HepG2 (cell line): Measurements from ENCODE around the gene SFTPB. TPM values are rescaled to one million over a fixed set of nuclear protein-coding genes. Genes with fewer than 3 reads are reported as not detected.

Experiments
- AHDC1 ChIP-seq: sonication (generic); formaldehyde crosslinking; IDR thresholded peaks from 2 replicates; pipeline ENCODE4 v1.5.1; 2020; ENCODE audit warnings: mild to moderate bottlenecking, missing genetic modification reagents, borderline replicate concordance
- ARID5B ChIP-seq: IDR thresholded peaks from 2 replicates; pipeline ENCODE4 v1.4.0; 2020; ENCODE audit warnings: mild to moderate bottlenecking, missing genetic modification reagents
- BCL6 ChIP-seq: IDR thresholded peaks from 2 replicates; pipeline ENCODE4 v1.6.1; 2016; ENCODE audit warnings: missing genetic modification reagents, missing compliant biosample characterization
- FOXA3 ChIP-seq: IDR thresholded peaks from 2 replicates; pipeline ENCODE4 v1.6.1; 2016; ENCODE audit warnings: missing genetic modification reagents, missing compliant biosample characterization
- GATAD2A ChIP-seq: IDR thresholded peaks from 2 replicates; pipeline ENCODE4 v1.6.1; 2016
- KAT2B ChIP-seq: fragments of 150-350 bp; IDR thresholded peaks from 2 replicates; pipeline ENCODE4 v1.6.1; 2014; ENCODE audit warnings: low read depth, low read length, borderline replicate concordance
- NFIC ChIP-seq: IDR thresholded peaks from 2 replicates; pipeline ENCODE4 v1.6.1; 2012; ENCODE audit warnings: mild to moderate bottlenecking, low read length, inconsistent platforms
- SAP130 ChIP-seq: IDR thresholded peaks from 2 replicates; pipeline ENCODE4 v1.6.1; 2016; ENCODE audit warnings: low read depth
- TRIM22 ChIP-seq: fragments of 450-650 bp; IDR thresholded peaks from 2 replicates; pipeline ENCODE4 v1.6.1; 2017
- WIZ ChIP-seq: sonication (generic); formaldehyde crosslinking; IDR thresholded peaks from 2 replicates; pipeline ENCODE4 v1.5.1; 2020; ENCODE audit warnings: mild to moderate bottlenecking, missing genetic modification reagents
- ZNF136 ChIP-seq: sonication (generic); formaldehyde crosslinking; IDR thresholded peaks from 2 replicates; pipeline ENCODE4 v1.8.1; 2022; ENCODE audit warnings: low read depth, mild to moderate bottlenecking, moderate library complexity, missing genetic modification reagents
- ZNF7 ChIP-seq: IDR thresholded peaks from 2 replicates; pipeline ENCODE4 v1.6.1; 2016; ENCODE audit warnings: missing biosample characterization, missing genetic modification reagents
- polyA plus RNA-seq, 8 experiments: library from polyadenylated mRNA; depleted of rRNA in 3 of 8; stranded (reverse) in 7 of 8; unstranded in 1 of 8; fragments of >200 nt; fragmentation: Illumina TruSeq in 4 of 8; extraction: Trizol in 4 of 8; gene quantifications; 2 replicates each; pipeline versions ENCODE4 v1.2.1 to v1.2.3, GENCODE V29; 2011 to 2016; ENCODE audit warnings: low read depth in 4 of 8, missing spikeins in 1 of 8, mixed read lengths in 1 of 8; ENCODE audit not compliant: insufficient read depth in 1 of 8
- total RNA-seq, 5 experiments: library from RNA; depleted of rRNA; stranded (reverse); fragments of >200 nt; fragmentation: Illumina TruSeq; extraction: Trizol; gene quantifications; 2 replicates each; pipeline ENCODE4 v1.2.3, GENCODE V29; 2016; ENCODE audit warnings: low read depth in 1 of 5
- TF ChIP-seq, protein P1 (sequence below): IDR thresholded peaks from 2 replicates; pipeline ENCODE4 v1.6.1; 2016; ENCODE audit warnings: control low read depth
- TF ChIP-seq, protein P2 (sequence below): sonication (generic); formaldehyde crosslinking; conservative IDR thresholded peaks from 2 replicates; pipeline ENCODE4 v1.4.0; 2020; ENCODE audit warnings: missing genetic modification reagents

The SFTPB gene
- total and polyA plus RNA-seq, 2 of the 13 experiments (the other 11 are each of a cell fraction or from before 2014, with no cell fraction given): not detected

DNA sequence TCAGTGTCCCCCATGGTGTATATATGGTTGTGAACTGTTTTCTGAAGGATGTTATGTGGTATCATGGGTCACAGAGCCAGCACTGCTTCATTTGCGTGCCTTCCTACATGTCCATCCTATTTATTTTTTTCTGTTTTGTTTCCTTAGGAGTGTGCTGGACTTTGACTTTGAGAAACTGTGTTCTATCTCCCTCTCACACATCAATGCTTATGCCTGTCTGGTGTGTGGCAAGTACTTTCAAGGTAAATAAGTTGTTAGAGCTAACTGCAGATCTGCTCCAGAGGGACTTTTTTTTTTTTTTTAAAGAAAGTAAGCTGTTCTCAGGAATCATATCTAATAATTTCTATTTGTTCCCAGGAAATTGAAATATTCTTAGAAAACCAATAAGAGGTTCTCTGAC, 46.7 kb downstream of the SFTPB start (continued):
- TF ChIP-seq AHDC1 (CRISPR knock-in tag) (peak; percentile 54; the same call in 1 of the 2 replicates), FOXA3 (peak; percentile 58; the same call in 1 of the 2 replicates), BCL6 (CRISPR knock-in tag) (0 out of 2 replicates have a peak, but pooled peaks have one; percentile 17), WIZ (CRISPR knock-in tag) (no peak), KAT2B (no peak), NFIC (peak; percentile 68; the same call in 1 of the 2 replicates), ZNF136 (CRISPR knock-in tag) (no peak), ZNF7 (peak; percentile 23; the same call in 1 of the 2 replicates), GATAD2A (CRISPR knock-in tag) (peak; percentile 60), TRIM22 (no peak), ARID5B (CRISPR knock-in tag) (peak; percentile 49; the same call in 1 of the 2 replicates), SAP130 (CRISPR knock-in tag) (peak; percentile 47)
- TF ChIP-seq, protein P1, sequence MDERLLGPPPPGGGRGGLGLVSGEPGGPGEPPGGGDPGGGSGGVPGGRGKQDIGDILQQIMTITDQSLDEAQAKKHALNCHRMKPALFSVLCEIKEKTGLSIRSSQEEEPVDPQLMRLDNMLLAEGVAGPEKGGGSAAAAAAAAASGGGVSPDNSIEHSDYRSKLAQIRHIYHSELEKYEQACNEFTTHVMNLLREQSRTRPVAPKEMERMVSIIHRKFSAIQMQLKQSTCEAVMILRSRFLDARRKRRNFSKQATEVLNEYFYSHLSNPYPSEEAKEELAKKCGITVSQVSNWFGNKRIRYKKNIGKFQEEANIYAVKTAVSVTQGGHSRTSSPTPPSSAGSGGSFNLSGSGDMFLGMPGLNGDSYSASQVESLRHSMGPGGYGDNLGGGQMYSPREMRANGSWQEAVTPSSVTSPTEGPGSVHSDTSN: 0 out of 2 replicates have a peak, but pooled peaks have one; percentile 22
- TF ChIP-seq, protein P2, sequence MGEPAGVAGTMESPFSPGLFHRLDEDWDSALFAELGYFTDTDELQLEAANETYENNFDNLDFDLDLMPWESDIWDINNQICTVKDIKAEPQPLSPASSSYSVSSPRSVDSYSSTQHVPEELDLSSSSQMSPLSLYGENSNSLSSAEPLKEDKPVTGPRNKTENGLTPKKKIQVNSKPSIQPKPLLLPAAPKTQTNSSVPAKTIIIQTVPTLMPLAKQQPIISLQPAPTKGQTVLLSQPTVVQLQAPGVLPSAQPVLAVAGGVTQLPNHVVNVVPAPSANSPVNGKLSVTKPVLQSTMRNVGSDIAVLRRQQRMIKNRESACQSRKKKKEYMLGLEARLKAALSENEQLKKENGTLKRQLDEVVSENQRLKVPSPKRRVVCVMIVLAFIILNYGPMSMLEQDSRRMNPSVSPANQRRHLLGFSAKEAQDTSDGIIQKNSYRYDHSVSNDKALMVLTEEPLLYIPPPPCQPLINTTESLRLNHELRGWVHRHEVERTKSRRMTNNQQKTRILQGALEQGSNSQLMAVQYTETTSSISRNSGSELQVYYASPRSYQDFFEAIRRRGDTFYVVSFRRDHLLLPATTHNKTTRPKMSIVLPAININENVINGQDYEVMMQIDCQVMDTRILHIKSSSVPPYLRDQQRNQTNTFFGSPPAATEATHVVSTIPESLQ (CRISPR knock-in tag): no peak
